Measurements from ENCODE around the gene ANLN. TPM values are rescaled to one million over a fixed set of nuclear protein-coding genes. Genes with fewer than 3 reads are reported as not detected.

ANLN gene
- total and polyA plus RNA-seq, 9 of the 15 experiments (the other 6 are each of a cell fraction or from before 2014, with no cell fraction given), result 18.1 to 66.2 (median 38.7) TPM

DNA sequence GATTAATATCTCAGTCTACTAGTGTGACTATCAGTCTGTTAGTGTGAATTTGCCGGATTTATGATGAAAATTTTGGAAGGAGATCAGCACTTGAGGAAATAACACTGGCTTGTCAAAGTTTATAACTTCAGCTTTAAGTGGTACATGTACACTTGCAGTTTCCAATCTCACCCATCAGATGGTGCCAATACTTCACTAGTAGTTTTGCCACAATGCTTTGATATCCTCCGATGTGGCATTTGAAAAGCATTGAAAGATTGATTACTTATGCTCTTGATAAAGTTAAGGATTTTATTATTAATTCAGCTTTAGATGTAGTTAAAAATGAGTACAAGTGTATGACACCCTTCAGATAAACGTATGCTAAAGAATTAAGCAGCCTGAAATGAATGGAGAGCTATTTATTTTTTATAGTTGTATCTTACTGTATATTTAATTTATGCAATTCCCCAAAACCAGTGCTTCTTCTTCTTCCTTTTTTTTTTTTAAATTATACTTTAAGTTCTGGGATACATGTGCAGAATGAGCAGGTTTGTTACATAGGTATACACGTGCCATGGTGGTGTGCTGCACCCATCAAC is 98.2 kb downstream of the ANLN start (continued):
- TF ChIP-seq, protein P1, sequence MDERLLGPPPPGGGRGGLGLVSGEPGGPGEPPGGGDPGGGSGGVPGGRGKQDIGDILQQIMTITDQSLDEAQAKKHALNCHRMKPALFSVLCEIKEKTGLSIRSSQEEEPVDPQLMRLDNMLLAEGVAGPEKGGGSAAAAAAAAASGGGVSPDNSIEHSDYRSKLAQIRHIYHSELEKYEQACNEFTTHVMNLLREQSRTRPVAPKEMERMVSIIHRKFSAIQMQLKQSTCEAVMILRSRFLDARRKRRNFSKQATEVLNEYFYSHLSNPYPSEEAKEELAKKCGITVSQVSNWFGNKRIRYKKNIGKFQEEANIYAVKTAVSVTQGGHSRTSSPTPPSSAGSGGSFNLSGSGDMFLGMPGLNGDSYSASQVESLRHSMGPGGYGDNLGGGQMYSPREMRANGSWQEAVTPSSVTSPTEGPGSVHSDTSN (CRISPR knock-in tag; IDR thresholded peaks at IDR 0.05; ENCODE audit: low read depth), result no peak
- TF ChIP-seq, protein P1 (tag; conservative IDR thresholded peaks at IDR 0.05; ENCODE audit: low read depth), result peak; percentile 79
- TF ChIP-seq, protein P2, sequence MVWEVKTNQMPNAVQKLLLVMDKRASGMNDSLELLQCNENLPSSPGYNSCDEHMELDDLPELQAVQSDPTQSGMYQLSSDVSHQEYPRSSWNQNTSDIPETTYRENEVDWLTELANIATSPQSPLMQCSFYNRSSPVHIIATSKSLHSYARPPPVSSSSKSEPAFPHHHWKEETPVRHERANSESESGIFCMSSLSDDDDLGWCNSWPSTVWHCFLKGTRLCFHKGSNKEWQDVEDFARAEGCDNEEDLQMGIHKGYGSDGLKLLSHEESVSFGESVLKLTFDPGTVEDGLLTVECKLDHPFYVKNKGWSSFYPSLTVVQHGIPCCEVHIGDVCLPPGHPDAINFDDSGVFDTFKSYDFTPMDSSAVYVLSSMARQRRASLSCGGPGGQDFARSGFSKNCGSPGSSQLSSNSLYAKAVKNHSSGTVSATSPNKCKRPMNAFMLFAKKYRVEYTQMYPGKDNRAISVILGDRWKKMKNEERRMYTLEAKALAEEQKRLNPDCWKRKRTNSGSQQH (CRISPR knock-in tag; IDR thresholded peaks at IDR 0.05), result no peak
- TF ChIP-seq, protein P3, sequence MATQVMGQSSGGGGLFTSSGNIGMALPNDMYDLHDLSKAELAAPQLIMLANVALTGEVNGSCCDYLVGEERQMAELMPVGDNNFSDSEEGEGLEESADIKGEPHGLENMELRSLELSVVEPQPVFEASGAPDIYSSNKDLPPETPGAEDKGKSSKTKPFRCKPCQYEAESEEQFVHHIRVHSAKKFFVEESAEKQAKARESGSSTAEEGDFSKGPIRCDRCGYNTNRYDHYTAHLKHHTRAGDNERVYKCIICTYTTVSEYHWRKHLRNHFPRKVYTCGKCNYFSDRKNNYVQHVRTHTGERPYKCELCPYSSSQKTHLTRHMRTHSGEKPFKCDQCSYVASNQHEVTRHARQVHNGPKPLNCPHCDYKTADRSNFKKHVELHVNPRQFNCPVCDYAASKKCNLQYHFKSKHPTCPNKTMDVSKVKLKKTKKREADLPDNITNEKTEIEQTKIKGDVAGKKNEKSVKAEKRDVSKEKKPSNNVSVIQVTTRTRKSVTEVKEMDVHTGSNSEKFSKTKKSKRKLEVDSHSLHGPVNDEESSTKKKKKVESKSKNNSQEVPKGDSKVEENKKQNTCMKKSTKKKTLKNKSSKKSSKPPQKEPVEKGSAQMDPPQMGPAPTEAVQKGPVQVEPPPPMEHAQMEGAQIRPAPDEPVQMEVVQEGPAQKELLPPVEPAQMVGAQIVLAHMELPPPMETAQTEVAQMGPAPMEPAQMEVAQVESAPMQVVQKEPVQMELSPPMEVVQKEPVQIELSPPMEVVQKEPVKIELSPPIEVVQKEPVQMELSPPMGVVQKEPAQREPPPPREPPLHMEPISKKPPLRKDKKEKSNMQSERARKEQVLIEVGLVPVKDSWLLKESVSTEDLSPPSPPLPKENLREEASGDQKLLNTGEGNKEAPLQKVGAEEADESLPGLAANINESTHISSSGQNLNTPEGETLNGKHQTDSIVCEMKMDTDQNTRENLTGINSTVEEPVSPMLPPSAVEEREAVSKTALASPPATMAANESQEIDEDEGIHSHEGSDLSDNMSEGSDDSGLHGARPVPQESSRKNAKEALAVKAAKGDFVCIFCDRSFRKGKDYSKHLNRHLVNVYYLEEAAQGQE (IDR thresholded peaks at IDR 0.05; ENCODE audit: borderline replicate concordance), result peak; percentile 75
- TF ChIP-seq, protein P3 (CRISPR knock-in tag; IDR thresholded peaks at IDR 0.05; ENCODE audit: low read depth), result no peak
- TF ChIP-seq ZNF3 (CRISPR knock-in tag; IDR thresholded peaks at IDR 0.05), result no peak
- no peak for TF ChIP-seq ATF1 (CRISPR knock-in tag; IDR thresholded peaks at IDR 0.05)
- TF ChIP-seq ATF1 (tag; IDR thresholded peaks at IDR 0.05), result no peak
- TF ChIP-seq KDM5B (IDR thresholded peaks at IDR 0.05; ENCODE audit: insufficient replicate concordance, low read depth, low read length), result no peak
- peak; percentile 77 to 92 for TF ChIP-seq RAD21 (CRISPR knock-in tag; conservative IDR thresholded peaks at IDR 0.05 in 1 of 2, IDR thresholded peaks at IDR 0.05 in 1 of 2)
